Stimulated activated CD8-positive, alpha-beta memory T cell treated with anti-CD3 and anti-CD28 coated beads, Interleukin-15, amount 100 ng/mL, for 1 hour (primary cell): ENCODE measurements around the gene MAPKBP1.

Source experiments
- DNase-seq: peaks from one replicate; pipeline ENCODE4 v3.0.0-alpha.2; 2020; ENCODE audit warnings: low read depth

The MAPKBP1 gene

GRCh38 chr15:41806291-41807181 lies 32.3 kb downstream of the MAPKBP1 start:
- DNase-seq: no peak

- no peak for DNase-seq
Observed at GRCh38 chr15:41809121-41809520, 34.8 kb downstream of the MAPKBP1 start.

DNA sequence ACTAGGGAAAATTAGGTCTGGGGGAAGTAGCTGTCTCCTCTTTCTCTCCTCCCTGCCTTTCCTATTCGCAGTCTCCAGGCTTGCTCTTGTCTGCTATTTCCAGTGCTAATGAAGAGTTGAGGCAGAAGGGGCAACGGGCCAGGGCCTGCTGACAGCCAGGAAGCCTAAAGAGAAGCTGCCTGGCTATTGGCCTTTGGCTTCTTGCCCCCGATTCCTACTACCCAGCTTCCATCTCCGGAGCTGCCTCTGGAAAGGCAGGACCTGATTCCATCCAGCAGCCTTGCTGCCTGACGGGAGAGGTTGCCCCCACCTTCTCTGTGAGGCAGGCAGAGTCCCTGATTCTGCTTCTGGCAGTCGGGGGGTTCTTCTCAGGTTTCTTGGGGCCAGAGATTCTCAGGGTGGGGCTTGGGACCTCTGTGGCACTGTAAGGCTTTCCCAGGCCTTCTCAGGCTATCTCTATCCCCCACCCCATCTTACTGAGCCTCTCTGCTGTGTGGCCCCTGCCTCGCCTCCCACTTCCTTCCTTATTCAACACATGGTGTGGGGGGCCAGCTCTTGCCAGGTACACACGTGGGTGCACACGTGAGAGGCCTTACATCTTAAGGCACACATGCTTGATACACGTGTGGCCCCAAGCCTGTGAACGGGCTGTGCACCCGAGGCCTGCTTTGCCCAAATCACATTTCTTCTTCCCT lies 35.4 kb downstream of the MAPKBP1 start:
- DNase-seq: no peak

GRCh38 chr15:41810651-41811431 lies 36.6 kb downstream of the MAPKBP1 start:
- DNase-seq: no peak

DNA sequence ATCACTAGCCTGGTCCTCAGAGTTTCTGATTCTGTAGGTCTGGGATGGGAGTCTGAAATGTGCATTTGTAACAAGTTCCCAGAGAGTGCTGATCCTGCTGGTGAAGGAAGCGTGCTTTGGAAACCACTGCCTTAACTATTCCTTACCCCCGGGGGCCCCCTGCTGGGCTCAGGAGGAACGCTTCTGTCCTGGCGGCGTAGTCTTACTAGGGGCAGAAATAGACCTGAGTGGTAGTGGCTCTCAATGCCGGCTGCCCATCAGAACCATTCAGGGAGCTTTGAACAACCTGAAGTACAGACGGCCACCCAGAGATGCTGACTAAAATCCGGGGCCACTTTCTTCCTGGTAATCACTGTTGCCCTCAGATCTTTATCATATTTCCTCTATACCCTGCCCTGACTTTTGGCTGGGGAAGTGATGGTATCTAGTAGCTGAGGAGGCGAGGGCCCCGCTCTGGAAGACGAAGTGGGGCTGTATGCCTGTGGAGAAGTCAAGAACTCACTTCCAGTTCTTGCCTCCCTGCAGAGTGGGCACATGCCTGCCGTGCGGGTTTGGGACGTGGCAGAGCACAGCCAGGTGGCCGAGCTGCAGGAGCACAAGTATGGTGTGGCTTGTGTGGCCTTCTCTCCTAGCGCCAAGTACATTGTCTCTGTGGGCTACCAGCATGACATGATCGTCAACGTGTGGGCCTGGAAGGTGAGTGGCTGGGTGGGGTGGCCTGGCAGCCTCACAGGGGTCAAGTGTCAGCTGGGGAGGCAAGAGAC lies 37.3 kb downstream of the MAPKBP1 start:
- DNase-seq: peak; percentile 55

GRCh38 chr15:41812820-41813375 lies 38.6 kb downstream of the MAPKBP1 start:
- no peak for DNase-seq

DNA sequence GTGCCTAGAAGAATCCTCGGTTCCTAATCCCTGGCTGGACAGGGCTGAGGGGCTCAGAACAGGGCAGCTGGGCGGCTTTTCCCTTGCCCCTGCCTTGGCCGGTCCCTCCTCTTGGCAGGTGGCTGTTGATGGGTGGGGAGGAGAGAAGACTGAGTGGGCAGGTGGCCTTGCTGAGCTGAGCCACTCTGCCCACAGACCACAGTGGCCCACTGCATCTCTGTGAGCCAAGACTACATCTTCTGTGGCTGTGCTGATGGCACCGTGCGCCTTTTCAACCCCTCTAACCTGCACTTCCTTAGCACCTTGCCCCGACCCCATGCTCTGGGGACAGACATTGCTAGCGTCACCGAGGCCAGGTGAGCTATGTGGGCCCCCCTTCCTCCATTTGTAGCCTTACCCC lies 39.1 kb downstream of the MAPKBP1 start:
- DNase-seq: no peak

DNA sequence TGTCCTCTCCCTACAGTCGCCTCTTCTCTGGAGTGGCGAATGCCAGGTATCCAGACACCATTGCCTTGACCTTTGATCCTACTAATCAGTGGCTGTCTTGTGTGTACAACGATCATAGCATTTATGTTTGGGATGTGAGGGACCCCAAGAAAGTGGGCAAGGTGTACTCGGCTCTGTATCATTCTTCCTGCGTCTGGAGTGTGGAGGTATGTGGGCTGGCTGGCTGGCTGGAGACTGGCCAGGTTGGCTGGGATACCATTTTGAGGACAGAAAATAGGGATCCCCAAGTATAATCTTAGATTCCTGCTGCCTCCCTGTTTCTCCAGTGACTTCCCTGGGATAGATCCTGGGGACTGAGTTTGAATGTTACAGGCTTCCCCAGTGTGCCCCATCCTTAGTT lies 40.2 kb downstream of the MAPKBP1 start:
- no peak for DNase-seq

- DNase-seq: no peak
Observed at GRCh38 chr15:41816788-41817187, 42.5 kb downstream of the MAPKBP1 start.

- no peak for DNase-seq
Observed at GRCh38 chr15:41817327-41817726, 43.0 kb downstream of the MAPKBP1 start.

- no peak for DNase-seq
Observed at GRCh38 chr15:41817781-41818180, 43.5 kb downstream of the MAPKBP1 start.

DNA sequence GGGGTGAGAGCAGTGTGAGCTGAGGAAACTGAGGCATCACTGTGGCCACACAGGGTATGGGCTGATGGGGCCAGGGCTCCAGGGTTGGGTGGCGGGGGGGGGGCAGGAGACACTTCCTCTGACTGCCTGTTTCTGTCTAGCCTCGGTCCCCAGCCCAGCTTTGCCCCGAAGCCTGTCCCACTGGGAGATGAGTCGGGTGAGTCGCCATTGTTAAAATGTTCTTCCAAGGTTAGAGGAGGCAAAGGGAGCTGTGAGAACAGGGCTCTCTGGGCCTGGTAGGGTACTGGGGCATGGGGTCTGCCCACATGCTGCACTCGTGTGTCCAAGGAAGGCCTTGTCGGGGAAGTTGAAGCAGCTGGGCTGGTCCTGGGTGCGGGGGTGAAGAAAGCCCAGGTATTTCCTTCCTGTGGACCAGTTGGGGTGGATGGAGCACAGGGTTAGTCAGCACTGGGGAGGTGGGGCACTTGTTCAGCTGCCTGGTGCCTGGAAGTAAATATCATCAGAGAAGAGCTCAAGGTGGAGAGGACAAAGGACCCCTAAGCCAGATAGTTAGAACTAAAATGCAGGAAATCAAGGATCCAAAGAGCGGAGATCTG lies 45.3 kb downstream of the MAPKBP1 start:
- DNase-seq: no peak

DNA sequence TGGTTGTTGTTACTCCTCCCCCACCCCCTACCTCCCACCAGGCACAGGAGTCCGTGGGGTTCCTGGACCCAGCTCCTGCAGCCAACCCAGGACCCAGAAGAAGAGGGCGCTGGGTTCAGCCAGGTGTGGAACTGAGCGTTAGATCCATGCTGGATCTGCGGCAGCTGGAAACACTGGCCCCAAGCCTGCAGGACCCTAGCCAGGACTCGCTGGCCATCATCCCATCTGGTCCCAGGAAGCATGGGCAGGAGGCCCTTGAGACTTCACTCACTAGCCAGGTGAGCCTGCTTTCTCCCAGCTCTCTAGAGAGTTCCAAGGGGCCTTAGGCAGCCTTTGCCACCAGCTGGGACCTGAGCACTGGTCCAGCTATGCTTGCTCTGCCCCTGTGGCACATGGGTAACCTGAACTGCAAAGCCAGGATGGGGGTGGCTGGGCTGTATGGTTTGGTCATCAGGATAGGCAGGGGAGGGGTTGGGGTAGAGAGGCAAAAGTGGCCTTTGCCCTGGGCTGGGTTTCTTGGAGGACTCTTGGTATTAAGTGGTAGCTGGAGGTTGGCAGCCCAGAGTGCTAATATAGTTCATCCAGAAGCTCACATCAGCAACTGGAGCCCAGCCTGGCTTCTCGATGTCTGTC lies 46.6 kb downstream of the MAPKBP1 start:
- no peak for DNase-seq

GRCh38 chr15:41821831-41822230 lies 47.5 kb downstream of the MAPKBP1 start:
- DNase-seq: no peak

DNA sequence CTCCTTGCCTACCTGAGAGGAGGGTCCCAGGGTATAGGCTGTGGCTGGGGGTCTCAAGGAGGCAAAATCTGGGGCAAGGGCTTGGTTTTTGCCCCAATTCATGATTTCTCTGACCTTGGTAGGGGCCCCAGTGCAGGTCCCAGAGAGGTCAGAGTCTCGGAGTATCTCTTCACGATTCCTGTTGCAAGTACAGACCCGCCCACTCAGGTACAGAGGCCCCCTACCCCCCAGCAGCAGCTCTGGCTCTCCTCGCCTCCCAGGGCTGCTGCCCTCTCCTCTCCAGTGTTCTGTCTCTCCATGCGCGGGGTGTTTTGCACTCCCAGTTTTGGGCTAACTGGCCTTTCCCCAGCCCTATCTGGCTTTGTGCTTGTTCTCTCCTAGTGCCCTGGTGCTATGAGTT lies 48.2 kb downstream of the MAPKBP1 start:
- no peak for DNase-seq

DNA sequence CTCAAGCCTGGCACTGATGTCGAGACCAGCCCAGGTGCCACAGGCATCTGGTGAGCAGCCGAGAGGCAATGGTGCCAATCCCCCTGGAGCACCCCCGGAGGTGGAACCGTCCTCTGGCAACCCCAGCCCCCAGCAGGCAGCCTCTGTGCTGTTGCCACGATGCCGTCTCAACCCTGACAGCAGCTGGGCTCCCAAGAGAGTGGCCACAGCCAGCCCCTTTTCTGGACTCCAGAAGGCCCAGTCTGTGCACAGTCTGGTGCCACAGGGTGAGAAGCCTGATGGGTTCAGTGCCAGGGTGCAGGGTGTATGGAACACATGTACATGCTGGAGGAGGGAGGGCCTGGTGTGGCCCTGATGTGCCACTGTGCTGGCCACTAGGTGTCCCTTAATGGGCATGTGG lies 48.7 kb downstream of the MAPKBP1 start:
- DNase-seq: no peak

DNA sequence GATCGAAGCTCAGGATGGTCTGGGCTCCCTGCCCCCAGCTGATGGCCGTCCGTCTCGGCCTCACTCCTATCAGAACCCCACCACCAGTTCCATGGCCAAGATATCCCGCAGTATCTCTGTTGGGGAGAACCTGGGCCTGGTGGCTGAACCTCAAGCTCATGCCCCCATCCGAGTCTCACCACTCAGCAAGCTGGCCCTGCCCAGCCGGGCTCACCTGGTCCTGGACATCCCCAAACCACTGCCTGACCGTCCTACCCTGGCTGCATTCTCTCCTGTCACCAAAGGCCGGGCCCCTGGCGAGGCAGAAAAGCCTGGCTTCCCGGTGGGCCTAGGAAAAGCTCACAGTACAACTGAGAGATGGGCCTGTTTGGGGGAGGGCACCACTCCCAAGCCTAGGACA lies 49.2 kb downstream of the MAPKBP1 start:
- no peak for DNase-seq

- DNase-seq: no peak
Observed at GRCh38 chr15:41824062-41824745, 49.9 kb downstream of the MAPKBP1 start.

DNA sequence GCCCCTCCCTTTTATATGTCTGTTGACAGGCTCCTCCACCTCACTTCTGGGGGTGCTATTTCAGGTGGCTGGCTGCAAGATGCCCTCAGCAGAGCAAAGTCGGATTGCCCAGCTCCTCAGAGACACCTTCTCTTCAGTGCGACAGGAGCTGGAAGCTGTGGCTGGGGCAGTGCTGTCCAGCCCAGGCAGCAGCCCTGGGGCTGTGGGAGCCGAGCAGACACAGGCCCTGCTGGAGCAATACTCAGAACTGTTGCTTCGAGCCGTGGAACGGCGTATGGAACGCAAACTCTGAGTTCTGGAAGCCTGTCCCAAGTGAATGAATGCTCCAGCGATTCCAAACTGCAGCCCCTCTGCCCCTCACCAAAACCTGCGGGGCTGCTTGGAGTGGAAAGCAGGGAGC lies 50.9 kb downstream of the MAPKBP1 start:
- no peak for DNase-seq
